ENCODE data around the gene QPRT. TPM values are rescaled to one million over a fixed set of nuclear protein-coding genes. Genes with fewer than 3 reads are reported as not detected.
"Not testable (repeated sequence)": the region's sequence is repeated elsewhere in the genome, so short reads cannot be mapped to it uniquely, and the experiment has no call there.

Gene QPRT
- total RNA-seq, 2 experiments from 2014 or later, result 7.4 to 10.0 TPM

- ATAC-seq (ENCODE audit: low read depth), result peak; percentile 20
Observed at GRCh38 chr16:29700253-29700987, 21.4 kb downstream of the QPRT start.

GRCh38 chr16:29701214-29701555 is 22.2 kb downstream of the QPRT start:
- no peaks in the 10 kb centered on the region for H3K9me3 Mint-ChIP-seq
- peak overlapping the region; percentile 78 for H3K4me3 Mint-ChIP-seq
- H3K4me1 Mint-ChIP-seq, result peaks cover 29% of the 10 kb centered on the region
- H3K27ac Mint-ChIP-seq, result peak overlapping the region; percentile 91
- no peaks in the 10 kb centered on the region for H3K36me3 Mint-ChIP-seq
- POLR2A ChIA-PET, result interaction anchor here (0.6 to 3.5 kb wide), 17 partner anchors 9 to 390 kb away, joined by 3 to 33 read pairs (median 4); partner anchors contain the start of genes ALDOA, C16orf54, KIF22 and PAGR1
- no peaks in the 10 kb centered on the region for H3K27me3 Mint-ChIP-seq
- DNase-seq, result no peak
- no peak for ATAC-seq (ENCODE audit: low read depth)

More at GRCh38 chr16:29700253-29700987, 21.4 kb downstream of the QPRT start:
- peak overlapping the region; percentile 62 for H3K4me3 Mint-ChIP-seq
- peaks cover 29% of the 10 kb centered on the region for H3K4me1 Mint-ChIP-seq
- POLR2A ChIA-PET, result interaction anchor here (0.5 to 3.5 kb wide), 15 partner anchors 21 to 365 kb away, joined by 3 to 33 read pairs (median 5); partner anchors contain the start of genes ALDOA, KIF22, PAGR1 and QPRT
- no peaks in the 10 kb centered on the region for H3K27me3 Mint-ChIP-seq
- no peaks in the 10 kb centered on the region for H3K9me3 Mint-ChIP-seq
- H3K27ac Mint-ChIP-seq, result peak overlapping the region; percentile 75
- peak; percentile 78 for DNase-seq
- H3K36me3 Mint-ChIP-seq, result no peaks in the 10 kb centered on the region

- POLR2A ChIA-PET, result interaction anchor here (0.7 to 3.5 kb wide), 12 partner anchors 8 to 118 kb away, joined by 3 to 33 read pairs (median 4); partner anchors contain the start of genes C16orf54, KIF22, MAZ and MVP
- Mint-ChIP-seq H3K36me3 (no peaks in the 10 kb centered on the region), H3K4me3 (peak overlapping the region; percentile 78), H3K9me3 (no peaks in the 10 kb centered on the region), H3K27me3 (no peaks in the 10 kb centered on the region), H3K27ac (peak overlapping the region; percentile 91), H3K4me1 (peaks cover 29% of the 10 kb centered on the region)
- no peak for DNase-seq
- ATAC-seq (ENCODE audit: low read depth), result peak; percentile 43
Observed at GRCh38 chr16:29702269-29702668, 23.3 kb downstream of the QPRT start.

DNA sequence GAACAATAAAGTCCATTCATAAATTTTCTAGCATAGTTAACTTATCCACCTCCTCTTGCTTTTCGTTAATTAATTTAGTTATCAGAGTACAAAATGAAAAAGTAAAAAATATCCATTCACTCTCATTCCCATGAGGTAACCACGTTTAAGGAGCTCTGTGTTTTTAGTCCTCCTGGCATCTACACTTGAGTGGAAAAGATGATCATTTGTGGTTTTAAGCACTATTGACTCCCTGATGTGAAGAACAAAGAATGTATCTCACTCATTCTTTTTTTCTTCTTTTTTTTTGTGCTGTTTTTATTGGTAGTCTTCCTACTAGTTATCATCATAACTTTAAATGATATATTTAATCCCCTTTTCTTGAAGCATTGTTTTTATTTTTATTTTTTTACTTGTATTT is 26.1 kb downstream of the QPRT start:
- no peak overlapping the region for H3K27ac Mint-ChIP-seq
- POLR2A ChIA-PET, result no interaction called here

GRCh38 chr16:29707160-29707559 is 28.2 kb downstream of the QPRT start:
- ATAC-seq (ENCODE audit: low read depth); POLR2A ChIA-PET; H3K27ac Mint-ChIP-seq; H3K36me3 Mint-ChIP-seq; H3K4me3 Mint-ChIP-seq; H3K9me3 Mint-ChIP-seq; DNase-seq: not testable (repeated sequence)
- H3K4me1 Mint-ChIP-seq, result peaks cover 18% of the 10 kb centered on the region
- H3K27me3 Mint-ChIP-seq, result peaks cover 15% of the 10 kb centered on the region

More for the DNA sequence above, 26.1 kb downstream of the QPRT start:
- H3K36me3 Mint-ChIP-seq, result no peaks in the 10 kb centered on the region
- ATAC-seq (ENCODE audit: low read depth) (no peak), DNase-seq (no peak)
- no peaks in the 10 kb centered on the region for H3K9me3 Mint-ChIP-seq
- peaks cover 29% of the 10 kb centered on the region for H3K4me1 Mint-ChIP-seq
- H3K27me3 Mint-ChIP-seq, result peaks cover 11% of the 10 kb centered on the region
- no peak overlapping the region for H3K4me3 Mint-ChIP-seq

DNA sequence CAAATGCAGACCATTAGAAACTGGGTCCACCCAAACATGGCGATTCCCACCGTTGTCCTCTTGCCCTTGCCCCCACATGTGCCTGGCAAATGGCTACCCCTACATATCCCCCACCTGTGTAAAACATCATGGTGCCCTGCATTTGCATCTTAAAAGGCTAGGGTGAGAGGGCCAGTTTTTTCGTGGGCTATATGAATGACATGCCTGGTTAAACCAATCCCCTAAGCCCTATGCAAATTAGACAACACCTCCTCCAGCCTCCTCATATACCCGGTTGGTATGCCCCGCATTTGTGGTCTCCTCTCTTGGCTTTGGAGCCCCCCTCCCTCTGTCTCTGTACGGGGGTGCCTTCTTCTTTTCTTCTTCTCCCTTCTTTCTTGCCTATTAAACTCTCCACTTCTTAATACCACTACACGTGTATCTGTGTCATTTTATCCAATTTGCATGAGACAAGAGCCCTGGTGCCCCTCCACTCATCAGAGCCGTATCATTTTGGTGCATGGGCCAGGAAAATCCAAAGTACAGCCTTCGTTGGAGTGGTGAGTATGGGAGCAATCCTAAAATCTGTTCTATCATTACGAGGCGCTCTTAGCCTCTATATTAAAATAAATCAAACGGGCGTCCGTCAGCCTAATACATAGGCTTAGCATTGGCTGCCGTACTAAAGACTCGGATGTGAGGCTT is 30.1 kb downstream of the QPRT start:
- POLR2A ChIA-PET, result no interaction called here
- H3K4me1 Mint-ChIP-seq, result peaks cover 8% of the 10 kb centered on the region
- H3K27ac Mint-ChIP-seq, result no peak overlapping the region
- no peak for DNase-seq
- H3K9me3 Mint-ChIP-seq, result no peaks in the 10 kb centered on the region
- H3K27me3 Mint-ChIP-seq, result peaks cover 15% of the 10 kb centered on the region
- H3K4me3 Mint-ChIP-seq, result no peak overlapping the region
- ATAC-seq (ENCODE audit: low read depth), result no peak
- H3K36me3 Mint-ChIP-seq, result no peaks in the 10 kb centered on the region

DNA sequence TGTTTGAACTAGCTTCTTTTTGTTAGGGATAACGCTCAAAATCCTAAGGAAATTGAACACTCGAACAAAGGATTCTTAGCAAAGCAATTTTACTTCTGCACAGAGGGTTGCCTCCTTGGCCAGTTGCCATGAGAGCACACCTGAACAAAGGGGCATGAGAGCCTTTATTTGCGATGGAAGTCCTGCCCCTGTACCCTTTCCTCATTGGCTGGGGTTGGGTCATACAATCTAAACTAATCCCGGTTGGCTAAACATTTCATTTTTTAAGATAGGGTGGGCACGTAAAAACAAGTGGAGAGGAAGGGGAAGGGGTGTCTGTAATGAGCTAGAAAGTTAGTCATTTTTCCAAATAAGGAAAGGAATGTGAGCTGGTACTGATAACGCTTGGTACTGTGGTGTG is 30.7 kb downstream of the QPRT start:
- POLR2A ChIA-PET; H3K4me3 Mint-ChIP-seq; H3K27ac Mint-ChIP-seq; H3K4me1 Mint-ChIP-seq; H3K36me3 Mint-ChIP-seq; H3K9me3 Mint-ChIP-seq; DNase-seq; ATAC-seq (ENCODE audit: low read depth): not testable (repeated sequence)
- H3K27me3 Mint-ChIP-seq, result peaks cover 15% of the 10 kb centered on the region

DNA sequence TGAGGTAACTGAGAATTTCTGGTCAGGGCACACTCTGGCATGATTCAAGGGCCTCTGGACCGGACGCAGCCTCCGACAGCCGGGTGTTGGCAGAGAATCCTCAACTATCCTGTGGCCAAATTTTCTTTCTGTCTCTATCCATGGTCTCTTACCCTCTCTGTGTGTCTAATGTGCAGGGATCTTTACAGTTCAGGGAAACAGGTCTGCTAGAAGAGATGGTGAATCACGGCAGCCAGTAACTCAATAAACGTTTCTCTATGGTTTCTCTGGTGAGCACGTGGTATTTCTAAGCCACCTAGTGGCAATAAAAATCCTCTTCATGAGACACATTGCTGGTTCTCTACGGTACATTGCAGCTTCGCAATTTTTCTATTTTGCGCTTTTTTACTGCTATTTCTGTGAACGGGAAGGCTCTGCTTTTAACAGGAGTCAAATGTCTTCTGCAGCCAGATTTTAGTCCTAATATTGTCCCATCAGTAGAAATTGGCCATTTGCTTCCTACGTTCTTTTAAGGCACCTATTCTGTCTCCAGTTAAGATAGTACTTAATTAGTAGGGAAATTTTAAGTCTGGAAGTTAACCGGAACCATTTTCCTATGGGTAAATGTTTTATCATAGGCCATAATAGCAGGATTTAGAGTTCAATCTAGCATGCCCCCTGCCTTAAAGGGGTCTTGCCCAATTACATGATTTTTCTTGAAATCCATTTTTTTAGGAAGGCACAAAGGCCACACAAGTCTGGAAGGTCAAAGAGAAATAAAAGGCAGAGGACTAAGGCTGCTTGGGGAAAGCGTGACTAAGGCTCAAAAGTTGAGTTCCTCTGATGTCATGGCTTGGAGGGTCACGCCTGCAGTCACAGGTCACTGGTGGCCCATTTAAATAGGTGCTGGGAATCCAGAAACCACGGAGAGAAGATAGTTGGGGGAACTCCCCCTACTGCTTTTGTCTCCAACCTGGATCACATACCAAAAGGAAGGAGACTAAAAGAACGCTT is 31.5 kb downstream of the QPRT start:
- Mint-ChIP-seq H3K27ac (no peak overlapping the region), H3K27me3 (peaks cover 15% of the 10 kb centered on the region), H3K9me3 (no peaks in the 10 kb centered on the region), H3K36me3 (no peaks in the 10 kb centered on the region), H3K4me1 (peaks cover 8% of the 10 kb centered on the region), H3K4me3 (no peak overlapping the region)
- no peak for DNase-seq
- peak; percentile 90 for ATAC-seq (ENCODE audit: low read depth)
- POLR2A ChIA-PET, result interaction anchor here (1.0 kb wide), 1 partner anchor 9 kb away, joined by 3 read pairs; no protein-coding TSS in a partner anchor

GRCh38 chr16:29712809-29713208 is 33.8 kb downstream of the QPRT start:
- ATAC-seq (ENCODE audit: low read depth), result no peak
- no peak for DNase-seq
- POLR2A ChIA-PET, result interaction anchor here (0.5 kb wide), 1 partner anchor 781 kb away, joined by 3 read pairs; the partner anchor contains the start of gene CD19
- no peak overlapping the region for H3K27ac Mint-ChIP-seq
- H3K4me3 Mint-ChIP-seq, result no peak overlapping the region
- H3K36me3 Mint-ChIP-seq, result no peaks in the 10 kb centered on the region
- H3K9me3 Mint-ChIP-seq, result no peaks in the 10 kb centered on the region
- H3K4me1 Mint-ChIP-seq, result peaks cover 8% of the 10 kb centered on the region
- peaks cover 18% of the 10 kb centered on the region for H3K27me3 Mint-ChIP-seq

GRCh38 chr16:29714396-29714795 is 35.4 kb downstream of the QPRT start:
- no peak for ATAC-seq (ENCODE audit: low read depth)
- Mint-ChIP-seq H3K4me1 (peaks cover 8% of the 10 kb centered on the region), H3K9me3 (no peaks in the 10 kb centered on the region), H3K36me3 (no peaks in the 10 kb centered on the region), H3K27me3 (peaks cover 11% of the 10 kb centered on the region), H3K27ac (no peak overlapping the region), H3K4me3 (no peak overlapping the region)
- DNase-seq, result no peak
- POLR2A ChIA-PET, result interaction anchor here (1.2 to 1.5 kb wide), 2 partner anchors 32 to 70 kb away, joined by 3 read pairs; no protein-coding TSS in a partner anchor

GRCh38 chr16:29714972-29715371 is 36.0 kb downstream of the QPRT start:
- Mint-ChIP-seq H3K4me3 (no peak overlapping the region), H3K36me3 (no peaks in the 10 kb centered on the region), H3K9me3 (no peaks in the 10 kb centered on the region), H3K27ac (no peak overlapping the region), H3K27me3 (peaks cover 6% of the 10 kb centered on the region), H3K4me1 (peaks cover 6% of the 10 kb centered on the region)
- ATAC-seq (ENCODE audit: low read depth) (no peak), DNase-seq (no peak)
- POLR2A ChIA-PET, result interaction anchor here (1.2 to 1.5 kb wide), 2 partner anchors 31 to 70 kb away, joined by 3 read pairs; no protein-coding TSS in a partner anchor

- Mint-ChIP-seq H3K27me3 (peaks cover 3% of the 10 kb centered on the region), H3K27ac (no peak overlapping the region), H3K36me3 (no peaks in the 10 kb centered on the region), H3K4me1 (peaks cover 5% of the 10 kb centered on the region), H3K4me3 (no peak overlapping the region), H3K9me3 (no peaks in the 10 kb centered on the region)
- POLR2A ChIA-PET, result interaction anchor here (1.1 kb wide), 1 partner anchor 29 kb away, joined by 3 read pairs; the partner anchor contains the start of gene C16orf54
- DNase-seq (no peak), ATAC-seq (ENCODE audit: low read depth) (no peak)
Observed at GRCh38 chr16:29717113-29717512, 38.1 kb downstream of the QPRT start.
